Ramos (cell line): ENCODE results near the gene ZNF70.
"Not testable (repeated sequence)": the region's sequence is repeated elsewhere in the genome, so short reads cannot be mapped to it uniquely, and the experiment has no call there.

Source experiments
- in situ Hi-C: fragments of 300-500 bp; cut with MboI; formaldehyde crosslinking; loops from one replicate; pipeline ENCODE4 v1.14.3; 2022; ENCODE audit warnings: low sequenced_read_pairs; ENCODE audit not compliant: unreplicated experiment

ZNF70 gene

GRCh38 chr22:23737696-23738095, 13.2 kb downstream of the ZNF70 start:
- in situ Hi-C loops: no loop called here

GRCh38 chr22:23728108-23728507, 22.8 kb downstream of the ZNF70 start:
- in situ Hi-C loops: not testable (repeated sequence)

- in situ Hi-C loops: no loop called here
These were observed 28.2 kb downstream of the ZNF70 start for GRCh38 chr22:23722724-23723123.

GRCh38 chr22:23722160-23722559, 28.8 kb downstream of the ZNF70 start:
- in situ Hi-C loops: no loop called here

DNA sequence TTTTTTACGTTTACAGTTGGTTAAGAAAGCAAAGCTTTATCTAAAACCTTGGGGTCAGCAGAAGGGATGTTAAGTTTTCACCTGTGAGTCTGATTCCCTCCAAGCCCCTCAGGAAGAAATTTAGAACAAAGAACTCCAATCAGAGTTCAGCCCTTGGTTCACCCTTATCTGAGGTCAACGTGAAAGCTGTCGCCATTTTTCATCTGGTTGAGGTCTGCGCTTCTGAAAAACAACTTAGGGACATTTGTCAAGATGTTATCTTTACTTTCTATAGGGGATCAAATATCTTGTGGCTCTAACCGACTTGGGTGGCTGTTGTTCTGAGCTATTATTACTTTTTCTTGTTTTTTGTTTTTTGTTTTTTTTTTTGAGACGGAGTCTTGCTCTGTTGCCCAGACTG, 30.1 kb downstream of the ZNF70 start:
- in situ Hi-C loops: no loop called here

DNA sequence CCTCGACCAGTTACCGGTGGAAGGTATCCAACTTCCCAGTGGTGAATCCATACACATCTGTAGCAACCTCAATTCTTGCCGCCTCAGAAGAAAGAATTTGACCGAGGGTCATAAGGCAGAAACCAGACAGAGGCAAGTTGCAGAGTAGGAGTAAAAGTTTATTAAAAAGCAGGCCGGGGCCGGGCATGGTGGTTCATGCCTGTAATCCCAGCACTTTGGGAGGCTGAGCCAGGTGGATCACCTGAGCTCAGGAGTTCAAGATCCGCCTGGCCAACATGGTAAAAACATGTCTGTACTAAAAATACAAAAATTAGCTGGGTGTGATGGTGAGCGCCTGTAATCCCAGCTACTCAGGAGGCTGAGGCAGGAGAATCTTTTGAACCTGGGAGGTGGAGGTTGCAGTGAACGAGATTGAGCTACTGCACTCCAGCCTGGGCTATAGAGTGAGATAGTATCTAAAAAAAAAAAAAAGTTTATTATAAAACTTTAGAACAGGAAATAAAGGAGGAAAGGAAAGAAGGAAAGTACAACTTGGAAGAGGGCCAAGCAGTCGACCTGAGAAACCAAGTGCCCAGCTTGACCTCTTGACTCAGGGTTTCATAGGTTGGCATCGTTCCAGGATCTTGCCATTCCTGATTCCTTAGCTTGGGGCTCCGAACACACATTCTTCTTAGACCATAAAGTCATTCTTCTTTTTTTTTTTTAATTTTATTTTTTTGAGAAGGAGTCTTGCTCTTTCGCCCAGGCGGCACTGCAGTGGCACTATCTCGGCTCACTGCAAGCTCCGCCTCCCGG, 32.3 kb downstream of the ZNF70 start:
- in situ Hi-C loops: no loop called here

- in situ Hi-C loops: no loop called here
These were observed 33.8 kb downstream of the ZNF70 start for GRCh38 chr22:23716811-23717801.

GRCh38 chr22:23715806-23716375, 35.0 kb downstream of the ZNF70 start:
- in situ Hi-C loops: no loop called here

DNA sequence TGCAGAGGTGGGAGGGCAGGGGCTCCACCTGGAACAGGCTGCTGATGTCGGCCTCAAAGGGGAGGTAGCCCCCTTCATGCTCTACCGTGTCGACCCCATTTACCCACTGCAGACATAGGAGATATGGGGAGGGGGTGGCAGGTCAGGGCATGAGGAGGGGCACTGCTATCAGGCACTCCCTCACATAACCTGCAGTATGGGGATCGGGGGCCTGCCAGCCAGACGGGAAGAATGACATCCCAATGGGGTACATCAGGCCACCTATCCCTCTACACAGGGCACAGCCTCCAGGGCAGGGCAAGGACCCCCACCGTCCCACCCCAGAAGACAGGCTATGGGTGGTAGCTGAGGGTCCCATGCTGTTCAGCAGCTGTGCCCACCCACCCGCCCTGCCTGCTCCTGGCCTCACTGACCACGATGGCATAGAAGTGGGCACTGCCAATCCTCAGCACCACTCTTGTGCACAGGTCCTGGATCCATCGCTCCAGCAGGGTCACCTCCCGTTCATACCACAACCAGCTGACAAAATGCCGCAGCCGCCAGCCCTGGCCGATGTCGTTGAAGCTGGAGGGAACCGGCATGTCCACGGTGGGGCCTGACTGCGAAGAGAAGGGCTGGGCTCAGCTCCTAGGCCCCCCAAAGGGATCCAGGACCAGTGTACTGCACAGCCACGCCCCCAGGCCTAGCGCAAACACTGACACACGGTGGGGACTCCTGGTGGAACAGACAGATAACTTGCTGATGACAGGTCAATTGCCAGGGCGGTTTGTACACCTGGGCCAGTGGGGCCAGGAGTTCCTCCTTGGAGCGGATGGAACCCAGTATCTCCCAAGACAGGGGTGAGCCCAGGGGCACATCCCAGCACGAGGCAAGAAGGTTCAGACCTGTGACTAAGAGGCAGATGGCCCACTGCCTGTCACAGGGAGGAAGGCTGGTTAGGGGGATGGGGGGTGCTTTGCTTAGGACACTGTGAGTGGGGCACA, 36.0 kb downstream of the ZNF70 start:
- in situ Hi-C loops: no loop called here

DNA sequence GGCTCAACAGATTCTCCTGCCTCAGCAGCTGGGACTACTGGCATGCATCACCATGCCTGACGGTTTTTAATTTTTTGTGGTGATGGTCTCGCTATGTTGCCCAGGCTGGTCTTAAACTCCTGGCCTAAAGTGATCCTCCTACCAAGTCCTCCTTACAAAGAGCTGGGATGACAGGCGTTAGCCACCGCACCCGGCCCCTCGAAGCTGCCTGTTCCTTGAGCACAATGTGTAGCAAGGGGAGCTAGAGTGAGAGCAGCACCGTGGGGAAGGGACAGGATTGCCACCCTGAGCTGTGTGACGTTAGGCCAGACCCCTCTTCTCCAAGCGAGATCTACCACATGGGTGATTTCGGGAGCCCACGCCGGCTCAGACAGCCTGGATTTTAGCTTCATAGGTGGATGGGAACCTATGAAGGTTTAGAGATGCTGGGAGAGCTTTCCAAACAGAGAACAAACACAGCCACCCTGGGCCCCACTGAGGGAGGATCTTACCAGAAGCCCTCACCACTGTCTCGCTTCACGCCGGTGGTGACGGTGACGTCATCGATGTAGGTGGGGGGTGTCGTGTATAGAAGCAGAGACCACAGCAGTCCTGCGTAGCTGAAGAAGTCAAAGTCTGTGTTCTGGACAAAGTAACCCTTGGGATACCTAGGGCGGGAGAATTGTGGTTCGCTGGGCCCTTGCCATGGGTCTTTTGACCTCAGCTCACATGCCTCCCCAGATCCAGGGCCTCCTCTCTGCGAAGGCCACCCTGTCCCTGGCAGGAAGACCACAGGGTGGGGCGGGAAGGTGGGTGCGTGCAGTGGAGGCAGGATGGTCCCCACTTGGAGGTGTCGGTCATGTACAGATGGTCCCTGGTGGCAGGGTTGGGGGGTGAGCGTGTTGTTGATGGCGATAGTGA, 37.0 kb downstream of the ZNF70 start:
- in situ Hi-C loops: no loop called here

DNA sequence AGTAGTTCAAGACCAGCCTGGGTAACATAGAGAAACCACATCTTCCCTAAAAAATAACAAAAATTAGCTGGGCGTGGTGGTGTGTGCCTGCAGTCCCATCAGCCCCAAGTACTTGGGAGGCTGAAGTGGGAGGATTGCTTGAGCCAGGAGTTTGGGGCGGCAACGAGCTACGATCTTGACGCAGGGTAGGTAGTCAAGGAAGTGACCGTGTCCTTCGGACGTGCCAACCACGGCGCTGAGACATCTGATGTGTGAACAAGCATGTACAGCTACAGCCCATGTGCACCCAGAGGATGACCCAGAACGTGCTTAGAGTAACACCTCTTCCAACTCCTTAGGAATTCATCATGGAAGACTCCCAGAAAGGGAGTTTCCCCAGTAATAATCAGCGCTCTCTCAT, 38.7 kb downstream of the ZNF70 start:
- in situ Hi-C loops: no loop called here

DNA sequence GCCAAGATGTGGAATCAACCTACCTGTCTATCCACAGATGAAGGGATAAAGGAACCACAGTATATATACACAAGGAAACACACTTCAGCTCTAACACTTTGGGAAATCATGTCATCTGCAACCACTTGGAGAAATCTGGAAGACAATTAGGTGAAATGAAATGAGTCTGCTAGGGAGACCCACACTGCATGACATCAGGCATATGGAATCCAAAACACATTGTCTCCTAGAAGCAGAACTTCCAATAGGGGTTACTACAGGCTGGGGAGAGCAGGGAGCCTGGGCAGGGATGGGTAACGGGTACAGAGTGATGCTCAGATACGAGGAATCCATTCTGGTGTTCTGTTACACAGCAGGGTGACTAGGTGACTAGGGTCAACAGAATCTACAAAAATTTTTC, 41.8 kb downstream of the ZNF70 start:
- in situ Hi-C loops: no loop called here

DNA sequence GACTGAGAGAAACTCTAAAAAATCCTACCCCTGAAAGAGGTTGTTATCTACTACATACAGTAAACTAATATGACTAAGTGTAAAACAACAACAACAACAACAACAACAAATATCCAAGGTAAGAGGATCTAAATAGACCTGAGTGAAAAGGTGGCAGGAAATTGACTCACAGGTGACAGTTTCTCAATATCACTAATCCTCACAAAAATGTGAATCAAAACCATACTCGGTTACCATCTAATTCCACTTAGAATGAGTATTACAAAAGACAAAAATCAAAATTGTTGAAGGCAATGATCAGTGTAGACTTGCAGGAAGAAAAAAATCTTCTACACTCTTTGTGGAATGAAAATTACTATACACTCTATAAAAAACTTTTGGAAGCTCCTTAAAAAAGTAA, 42.6 kb downstream of the ZNF70 start:
- in situ Hi-C loops: no loop called here

DNA sequence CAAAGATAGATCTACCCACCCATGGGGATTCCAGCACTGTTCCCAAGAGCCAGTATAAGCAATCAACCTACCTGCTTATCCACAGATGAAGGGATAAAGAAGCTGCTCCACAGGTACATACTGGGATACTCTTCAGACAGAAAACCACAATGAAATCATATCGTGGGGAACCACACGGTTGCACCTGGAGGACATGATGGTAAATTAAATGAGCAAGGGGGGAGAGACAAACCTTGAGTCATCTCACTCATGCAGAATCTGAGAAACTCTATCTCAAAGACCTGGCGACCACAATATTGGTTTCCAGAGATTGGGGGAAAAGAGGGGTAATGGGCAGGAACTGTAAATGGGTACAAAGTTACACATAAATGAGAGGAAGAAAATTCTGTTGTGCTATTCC, 45.6 kb downstream of the ZNF70 start:
- in situ Hi-C loops: no loop called here

- in situ Hi-C loops: no loop called here
These were observed 46.1 kb downstream of the ZNF70 start for GRCh38 chr22:23704829-23705228.

- in situ Hi-C loops: no loop called here
These were observed 46.9 kb downstream of the ZNF70 start for GRCh38 chr22:23704062-23704461.

DNA sequence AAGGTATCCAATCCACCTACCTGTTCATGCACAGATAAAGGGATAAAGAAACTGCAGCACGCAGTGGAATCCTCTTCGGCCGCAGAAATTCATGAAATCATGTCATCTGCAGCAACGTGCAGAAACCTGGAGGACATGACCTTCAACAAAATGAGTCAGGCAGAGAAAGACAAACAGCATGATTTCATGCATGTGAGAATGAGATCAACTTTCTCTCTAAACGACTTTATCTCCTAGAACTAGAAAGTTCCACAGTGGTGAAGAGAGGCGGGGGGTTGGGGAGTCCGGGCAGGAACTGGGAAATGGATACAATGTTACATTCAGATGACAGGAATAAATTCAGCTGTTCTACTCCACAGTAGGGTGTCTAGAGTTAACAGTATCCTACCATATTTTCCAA, 50.2 kb downstream of the ZNF70 start:
- in situ Hi-C loops: no loop called here

DNA sequence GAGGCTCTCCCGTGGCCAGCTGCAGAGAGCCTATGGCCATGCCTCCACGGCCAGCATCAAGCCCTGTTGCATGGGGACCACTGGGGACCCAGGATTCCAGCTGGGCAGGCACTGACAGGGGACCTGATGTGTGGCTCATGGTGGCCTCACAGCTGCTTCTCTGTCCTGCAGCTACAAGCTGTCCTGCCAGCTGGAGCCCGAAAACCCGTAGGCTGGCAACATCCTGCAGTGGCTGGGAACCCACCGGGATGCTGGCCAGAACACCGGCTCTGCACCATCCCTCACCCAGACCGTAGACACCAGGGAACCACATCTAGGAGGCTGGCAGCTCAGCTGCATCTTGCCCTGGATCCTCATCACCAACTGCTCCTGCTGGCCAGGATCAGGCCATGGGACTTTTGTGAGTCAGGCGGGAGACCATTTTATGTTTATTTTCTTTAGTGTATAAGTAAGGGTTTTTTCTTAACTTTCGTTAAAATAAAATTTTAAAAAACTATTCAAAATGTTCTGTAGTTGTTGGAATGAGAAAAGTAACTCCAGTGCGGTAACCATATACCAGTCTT, 52.2 kb downstream of the ZNF70 start:
- in situ Hi-C loops: no loop called here
